HG02588 (cell line): ENCODE results near the gene KRTAP1-1.
"Not testable (repeated sequence)": the region's sequence is repeated elsewhere in the genome, so short reads cannot be mapped to it uniquely, and the experiment has no call there.

Experiments
- ATAC-seq: cut with Tn5 transposase; IDR thresholded peaks from one replicate; pipeline ENCODE4 v1.9.1; 2021; ENCODE audit warnings: mild to moderate bottlenecking, moderate library complexity; ENCODE audit not compliant: unreplicated experiment

KRTAP1-1 gene

DNA sequence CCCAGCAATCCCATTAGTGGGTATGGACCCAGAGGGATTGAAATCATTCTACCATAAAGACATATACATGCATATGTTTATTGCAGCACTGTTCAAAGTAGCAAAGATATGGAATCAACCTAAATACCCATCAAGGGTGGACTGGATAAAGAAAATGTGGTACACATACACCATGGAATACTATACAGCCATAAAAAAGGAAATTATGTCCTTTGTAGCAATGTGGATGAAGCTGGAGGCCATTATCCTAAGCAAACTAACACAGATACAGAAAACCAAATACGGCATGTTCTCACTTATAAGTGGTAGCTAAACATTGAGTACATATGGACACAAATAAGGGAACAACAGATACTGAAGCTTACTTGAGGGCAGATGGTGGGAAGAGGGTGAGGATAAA lies 16.3 kb upstream of the KRTAP1-1 start:
- no peak for ATAC-seq

DNA sequence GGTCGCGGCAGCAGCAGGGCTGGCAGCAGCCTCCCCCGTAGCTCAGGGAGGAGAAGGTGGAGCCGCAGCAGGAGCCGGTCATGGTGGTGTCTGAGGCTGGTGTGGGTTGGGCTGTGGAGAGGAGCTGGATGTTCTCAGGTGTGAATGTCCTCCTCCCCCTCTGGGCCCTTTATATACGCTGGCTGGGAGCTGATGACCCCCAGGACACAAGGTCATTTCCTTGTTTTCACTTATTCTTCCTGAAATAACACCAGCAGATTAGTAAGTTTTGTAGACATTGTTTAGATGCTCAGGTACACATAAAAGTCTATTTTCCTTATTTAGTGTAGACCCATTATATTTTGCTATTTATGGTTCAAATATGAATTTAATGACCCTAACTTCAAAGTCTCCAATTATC lies 13.9 kb upstream of the KRTAP1-1 start, which contains the start of gene KRTAP2-2:
TSS of gene KRTAP2-2 (minus strand) at position 101 of the 400 bp plus-strand sequence. CDS start at position 82, 19 bp downstream.
- not testable (repeated sequence) for ATAC-seq

DNA sequence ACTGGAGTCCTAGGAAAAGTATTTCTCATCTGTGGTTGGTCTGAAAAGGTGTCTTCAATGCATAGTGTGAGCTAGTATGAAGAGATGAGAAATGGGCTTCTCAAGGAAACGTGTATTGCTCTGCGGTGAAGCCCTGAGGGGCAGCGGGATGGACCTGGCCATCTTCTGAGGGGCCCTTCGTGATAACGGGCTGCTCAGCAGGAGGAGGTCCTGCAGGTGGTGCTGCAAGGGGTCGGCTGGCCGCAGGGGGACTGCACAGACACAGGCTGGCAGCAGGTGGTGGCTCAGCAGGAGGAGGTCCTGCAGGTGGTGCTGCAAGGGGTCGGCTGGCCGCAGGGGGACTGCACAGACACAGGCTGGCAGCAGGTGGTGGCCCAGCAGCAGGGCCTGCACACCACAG lies 13.3 kb upstream of the KRTAP1-1 start:
- not testable (repeated sequence) for ATAC-seq

DNA sequence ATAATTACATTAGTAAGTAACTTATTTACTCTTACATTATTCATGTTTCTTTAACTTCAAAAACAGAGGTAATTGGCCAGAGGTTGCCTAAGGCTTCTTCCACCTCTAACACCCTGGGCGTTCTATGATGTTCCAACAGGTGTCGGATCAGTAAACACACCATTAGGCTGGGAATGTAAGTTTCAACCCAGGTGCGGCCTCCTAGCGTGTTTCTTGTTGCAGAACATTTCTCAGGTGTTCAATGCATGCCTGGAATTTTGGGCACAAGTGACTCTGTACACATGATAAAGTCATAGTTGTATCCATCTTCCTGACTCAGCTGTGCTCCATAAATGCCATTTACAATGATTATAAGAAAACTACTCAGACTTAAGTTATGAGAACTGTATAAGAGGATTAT lies 12.8 kb upstream of the KRTAP1-1 start:
- ATAC-seq: no peak

GRCh38 chr17:41052566-41052965 lies 11.3 kb upstream of the KRTAP1-1 start:
- no peak for ATAC-seq

- no peak for ATAC-seq
These were observed 7.9 kb upstream of the KRTAP1-1 start for GRCh38 chr17:41049110-41049509.

GRCh38 chr17:41048441-41048840 lies 7.2 kb upstream of the KRTAP1-1 start:
- ATAC-seq: no peak

DNA sequence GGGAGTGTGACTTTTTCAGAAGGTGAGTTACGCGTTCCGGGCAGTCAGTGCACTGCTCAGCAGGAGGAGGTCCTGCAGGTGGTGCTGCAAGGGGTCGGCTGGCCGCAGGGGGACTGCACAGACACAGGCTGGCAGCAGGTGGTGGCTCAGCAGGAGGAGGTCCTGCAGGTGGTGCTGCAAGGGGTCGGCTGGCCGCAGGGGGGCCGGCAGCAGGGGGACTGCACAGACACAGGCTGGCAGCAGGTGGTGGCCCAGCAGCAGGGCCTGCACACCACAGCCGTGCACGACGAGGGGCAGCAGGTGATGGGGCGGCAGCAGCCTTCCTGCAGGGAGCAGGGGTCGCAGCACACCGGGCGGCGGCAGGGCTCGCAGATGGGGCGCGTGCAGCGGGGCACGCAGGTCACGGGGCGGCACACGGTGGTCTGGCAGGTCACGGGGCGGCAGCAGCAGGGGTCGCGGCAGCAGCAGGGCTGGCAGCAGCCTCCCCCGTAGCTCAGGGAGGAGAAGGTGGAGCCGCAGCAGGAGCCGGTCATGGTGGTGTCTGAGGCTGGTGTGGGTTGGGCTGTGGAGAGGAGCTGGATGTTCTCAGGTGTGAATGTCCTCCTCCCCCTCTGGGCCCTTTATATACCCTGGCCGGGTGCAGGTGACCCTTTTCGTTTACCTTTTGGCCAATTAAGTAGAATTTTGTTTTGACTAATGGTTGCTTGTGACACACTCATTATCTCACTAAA lies 5.7 kb upstream of the KRTAP1-1 start, which contains the start of gene KRTAP2-1:
TSS of gene KRTAP2-1 (minus strand) at position 582 of the 731 bp plus-strand sequence. CDS start at position 533, 49 bp downstream.
- ATAC-seq: not testable (repeated sequence)

DNA sequence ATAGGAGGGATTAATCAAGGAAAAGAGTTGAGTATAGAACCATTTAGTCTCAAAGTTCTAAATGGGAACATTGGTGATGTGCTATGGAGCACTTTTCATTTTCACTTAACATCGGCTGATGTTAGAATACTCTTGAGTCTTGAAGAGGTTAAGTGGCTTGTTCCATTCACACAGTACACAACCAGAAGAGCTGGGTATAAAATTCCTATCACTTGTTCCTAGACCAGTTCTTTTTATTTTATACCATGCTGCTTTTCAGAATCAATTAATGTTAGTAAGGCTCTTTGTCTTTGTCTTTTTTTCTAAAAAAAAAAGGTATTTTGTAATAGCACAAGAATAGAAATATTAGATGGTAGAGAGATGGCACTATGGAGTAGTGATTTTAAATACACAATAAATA lies 1.7 kb upstream of the KRTAP1-1 start:
- ATAC-seq: no peak

GRCh38 chr17:41037853-41038350 lies 3.3 kb downstream of the KRTAP1-1 start:
- ATAC-seq: no peak

DNA sequence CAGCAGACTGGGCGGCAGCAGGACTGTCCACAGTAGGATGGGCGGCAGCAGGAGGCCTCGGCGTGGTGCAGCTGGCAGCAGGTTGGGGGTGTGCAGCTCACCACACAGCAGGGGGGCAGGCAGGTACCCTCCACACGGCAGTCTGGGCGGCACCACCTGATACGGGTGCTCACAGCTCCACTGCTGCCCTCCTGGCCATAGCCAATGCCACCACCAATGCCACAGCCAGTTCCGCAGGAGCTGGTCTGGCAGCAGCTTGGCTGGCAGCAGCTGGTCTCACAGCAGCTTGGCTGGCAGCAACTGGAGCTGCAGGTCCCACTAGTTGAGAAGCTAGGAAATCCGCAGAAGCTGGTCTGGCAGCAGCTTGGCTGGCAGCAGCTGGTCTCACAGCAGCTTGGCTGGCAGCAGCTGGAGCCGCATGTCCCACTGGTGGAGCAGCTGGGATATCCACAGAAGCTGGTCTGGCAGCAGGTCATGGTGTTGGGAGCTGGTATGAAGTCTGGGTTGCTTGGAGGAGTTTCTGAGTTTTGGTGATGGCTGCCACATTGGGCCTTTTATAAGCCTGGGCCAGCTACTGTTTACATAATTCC lies 6.8 kb downstream of the KRTAP1-1 start, which contains the start of gene KRTAP1-3:
TSS of gene KRTAP1-3 (minus strand) at position 529 of the 590 bp plus-strand sequence. CDS start at position 476, 53 bp downstream.
- ATAC-seq: not testable (repeated sequence)

- ATAC-seq: no peak
These were observed 11.5 kb downstream of the KRTAP1-1 start, which contains the start of gene KRTAP1-4 for GRCh38 chr17:41029633-41030245. Gene KRTAP1-4 (minus strand): TSS chr17:41030195. CDS start chr17:41030078, 117 bp downstream.

DNA sequence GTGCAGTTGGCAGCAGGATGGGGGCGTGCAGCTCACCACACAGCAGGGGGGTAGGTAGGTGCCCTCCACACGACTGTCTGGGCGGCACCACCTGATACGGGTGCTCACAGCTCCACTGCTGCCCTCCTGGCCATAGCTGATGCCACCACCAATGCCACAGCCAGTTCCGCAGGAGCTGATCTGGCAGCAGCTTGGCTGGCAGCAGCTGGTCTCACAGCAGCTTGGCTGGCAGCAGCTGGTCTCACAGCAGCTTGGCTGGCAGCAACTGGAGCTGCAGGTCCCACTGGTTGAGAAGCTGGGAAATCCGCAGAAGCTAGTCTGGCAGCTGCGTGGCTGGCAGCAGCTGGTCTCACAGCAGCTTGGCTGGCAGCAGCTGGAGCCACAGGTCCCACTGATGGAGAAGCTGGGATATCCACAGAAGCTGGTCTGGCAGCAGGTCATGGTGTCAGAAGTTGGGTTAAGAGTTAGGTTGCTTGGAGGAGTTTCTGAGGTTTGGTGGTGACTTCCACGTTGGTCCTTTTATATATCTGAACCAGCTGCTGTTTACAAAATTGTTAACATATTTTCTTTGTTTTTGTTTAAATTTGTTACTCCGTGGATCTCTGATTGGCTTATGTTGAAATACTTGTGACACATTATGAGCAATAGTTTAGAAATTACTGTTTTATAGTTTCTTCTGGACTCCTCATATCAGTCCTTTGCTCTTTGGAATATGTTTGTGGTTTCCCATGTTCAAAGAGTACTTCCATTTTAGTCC lies 14.4 kb downstream of the KRTAP1-1 start, which contains the start of gene KRTAP1-5:
TSS of gene KRTAP1-5 (minus strand) at position 494 of the 757 bp plus-strand sequence. CDS start at position 441, 53 bp downstream.
- ATAC-seq: no peak

DNA sequence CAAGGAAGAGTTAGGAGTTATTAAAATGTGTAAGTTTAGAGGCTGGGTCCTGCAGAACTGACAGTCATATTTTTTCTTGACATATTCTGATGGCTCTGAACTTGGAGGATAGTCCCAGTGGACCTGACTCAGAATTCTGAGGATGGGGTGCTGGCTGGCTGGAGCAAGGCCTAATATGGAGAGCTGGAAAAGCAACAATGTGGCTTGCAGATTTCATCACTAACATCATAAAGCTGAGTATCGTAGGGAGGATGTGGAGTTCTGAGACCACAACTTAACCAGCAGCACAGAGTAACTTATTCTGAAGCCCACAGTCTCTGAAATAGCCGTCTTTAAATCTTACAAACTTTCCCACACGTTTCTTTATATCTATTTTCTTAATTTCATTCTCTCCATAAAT lies 16.6 kb downstream of the KRTAP1-1 start:
- ATAC-seq: no peak

DNA sequence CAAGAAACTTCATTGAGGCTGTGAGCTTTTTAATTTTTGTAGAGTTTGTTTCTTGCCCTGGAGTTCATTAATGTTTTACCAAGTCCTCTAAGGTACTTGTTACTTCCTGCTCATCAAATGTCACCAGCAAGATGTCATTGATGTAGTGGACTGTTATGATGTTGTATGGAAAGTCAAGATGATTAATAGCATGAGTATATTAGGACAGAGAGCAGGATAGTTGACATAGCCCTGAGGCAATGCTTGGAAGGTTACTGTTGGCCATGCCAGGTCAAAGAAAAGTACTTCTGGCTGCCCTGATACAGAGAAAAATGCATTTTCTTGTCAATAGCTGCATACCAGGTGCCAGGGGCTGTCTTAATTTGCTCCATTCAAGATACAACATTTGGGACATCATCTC lies 20.9 kb downstream of the KRTAP1-1 start:
- no peak for ATAC-seq

DNA sequence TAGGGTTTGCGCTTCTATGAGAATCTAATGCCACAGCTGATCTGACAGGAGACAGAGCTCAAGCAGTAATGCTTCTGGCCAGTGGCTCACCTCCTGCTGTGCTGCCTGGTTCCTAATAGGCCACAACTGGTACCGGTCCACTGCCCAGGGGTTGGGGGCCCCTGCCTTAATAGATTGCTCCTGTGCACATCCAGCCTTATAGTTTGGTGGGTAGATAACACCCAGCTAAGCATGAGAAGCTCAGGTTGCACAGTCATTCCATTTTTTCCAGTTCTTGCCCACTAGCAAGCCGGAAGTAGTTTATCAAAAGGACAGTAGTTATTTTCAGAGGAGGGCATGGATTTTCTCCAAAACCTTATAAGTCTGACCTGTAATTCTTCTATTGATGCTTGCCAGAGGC lies 21.8 kb downstream of the KRTAP1-1 start:
- no peak for ATAC-seq

DNA sequence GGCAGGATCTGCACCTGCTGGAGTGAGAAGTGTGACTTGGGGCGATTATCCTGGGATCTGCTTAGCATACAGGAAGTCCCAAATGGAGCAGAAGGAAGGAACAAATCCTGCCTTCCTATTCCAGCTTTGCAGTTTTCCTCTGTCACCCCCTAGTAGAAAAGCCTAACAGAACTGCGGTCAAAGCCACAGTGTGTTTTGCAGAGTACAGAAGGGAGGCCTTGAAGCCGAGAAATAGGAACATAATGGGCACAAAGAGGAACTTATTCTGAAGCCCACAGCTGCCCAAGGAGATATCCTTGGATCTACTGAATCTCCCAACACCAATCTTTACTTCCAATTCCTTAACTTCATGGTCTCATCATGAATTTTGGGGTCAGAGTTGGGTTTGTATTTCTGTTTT lies 22.7 kb downstream of the KRTAP1-1 start:
- no peak for ATAC-seq

GRCh38 chr17:41016578-41017215 lies 24.6 kb downstream of the KRTAP1-1 start:
- ATAC-seq: no peak

GRCh38 chr17:41015454-41015853 lies 25.8 kb downstream of the KRTAP1-1 start:
- no peak for ATAC-seq

GRCh38 chr17:41013606-41014005 lies 27.6 kb downstream of the KRTAP1-1 start:
- no peak for ATAC-seq
